MCF 10A (cell line): ENCODE measurements around the gene SNX11. TPM values are rescaled to one million over a fixed set of nuclear protein-coding genes. Genes with fewer than 3 reads are reported as not detected.

Experiments
- BruUV-seq: library from RNA; stranded (reverse); fragments of 400-500 nt; replicated peaks from 2 replicates; lab custom pipeline; 2021; lab: Mats Ljungman, UMichigan
- CTCF ChIA-PET: fragments of 300-600 bp; sonication (Branson Sonifier 250); formaldehyde crosslinking; extraction: SDS; loops from one replicate; lab custom pipeline; 2021; ENCODE audit warnings: antibody characterized with exemption, inconsistent platforms; lab: Yijun Ruan, JAX
- POLR2A ChIA-PET: fragments of 300-600, 350-650 bp; sonication (Branson Sonifier 250); formaldehyde crosslinking; extraction: SDS; loops from one replicate; lab custom pipeline; 2020; ENCODE audit warnings: antibody characterized with exemption, inconsistent platforms; lab: Yijun Ruan, JAX
- DNase-seq: peaks from one replicate; pipeline ENCODE4 v3.0.0-alpha.2; 2018; ENCODE audit not compliant: unreplicated experiment
- H3K27ac Mint-ChIP-seq: one replicate; pipeline ENCODE4 v1.8.0; 2022; ENCODE audit warnings: mild to moderate bottlenecking, low read depth, mixed read lengths; ENCODE audit not compliant: unreplicated experiment
- H3K27me3 Mint-ChIP-seq: one replicate; pipeline ENCODE4 v1.8.0; 2022; ENCODE audit warnings: mixed read lengths; ENCODE audit not compliant: insufficient read depth, unreplicated experiment
- H3K36me3 Mint-ChIP-seq: one replicate; pipeline ENCODE4 v1.8.0; 2022; ENCODE audit warnings: mild to moderate bottlenecking, moderate library complexity, mixed read lengths; ENCODE audit not compliant: insufficient read depth, unreplicated experiment
- H3K4me1 Mint-ChIP-seq: one replicate; pipeline ENCODE4 v1.8.0; 2022; ENCODE audit warnings: mixed read lengths; ENCODE audit not compliant: insufficient read depth, unreplicated experiment
- H3K4me3 Mint-ChIP-seq: one replicate; pipeline ENCODE4 v1.8.0; 2022; ENCODE audit warnings: mild to moderate bottlenecking, moderate library complexity, mixed read lengths; ENCODE audit not compliant: unreplicated experiment
- H3K9me3 Mint-ChIP-seq: one replicate; pipeline ENCODE4 v1.8.0; 2022; ENCODE audit warnings: mixed read lengths; ENCODE audit not compliant: unreplicated experiment
- intact Hi-C: fragments of 100-400 bp; cut with micrococcal nuclease; formaldehyde crosslinking; loops from 2 replicates; pipeline ENCODE4 v1.14.1; 2022
- total RNA-seq: library from RNA; stranded (reverse); gene quantifications from 2 replicates; pipeline ENCODE4 v1.2.3, GENCODE V29; 2022
- TF ChIP-seq, protein P1 (sequence below): fragments of 200-600 bp; IDR thresholded peaks from one replicate; pipeline ENCODE4 v1.8.0; 2022; ENCODE audit warnings: antibody characterized with exemption, mild to moderate bottlenecking; ENCODE audit not compliant: unreplicated experiment

Gene SNX11
- total RNA-seq, 1 experiment from 2014 or later = 24.2 TPM

DNA sequence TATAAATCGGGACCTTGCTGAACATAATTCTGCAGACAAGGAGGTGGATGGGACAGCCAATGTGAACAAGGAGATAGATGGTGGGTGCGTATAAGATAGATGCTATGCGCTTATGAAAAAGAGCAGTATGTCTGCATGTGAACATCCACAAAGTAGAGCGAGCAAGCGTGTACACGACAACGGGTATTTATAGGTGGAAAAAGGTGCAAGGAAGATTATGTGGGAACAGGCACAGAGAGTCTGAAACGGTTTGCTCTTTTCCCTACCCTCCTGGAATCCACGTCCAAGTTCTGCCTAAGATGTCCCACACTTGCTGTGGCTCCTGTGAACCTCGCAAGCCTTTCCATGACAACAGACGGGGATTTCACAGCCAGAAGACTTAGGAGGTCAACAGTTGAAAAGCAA is 43.0 kb downstream of the SNX11 start:
- Mint-ChIP-seq H3K4me1 (no peaks in the 10 kb centered on the region), H3K9me3 (no peaks in the 10 kb centered on the region), H3K36me3 (no peaks in the 10 kb centered on the region), H3K27ac (no peak overlapping the region), H3K27me3 (peaks cover 79% of the 10 kb centered on the region), H3K4me3 (no peak overlapping the region)
- ChIA-PET CTCF (interaction anchor here (0.7 kb wide), 1 partner anchor 70 kb away, joined by 3 read pairs; no protein-coding TSS in a partner anchor), POLR2A (no interaction called here)
- intact Hi-C loops = no loop called here
- BruUV-seq = no TSS peak
- DNase-seq = no peak
- TF ChIP-seq, protein P1, sequence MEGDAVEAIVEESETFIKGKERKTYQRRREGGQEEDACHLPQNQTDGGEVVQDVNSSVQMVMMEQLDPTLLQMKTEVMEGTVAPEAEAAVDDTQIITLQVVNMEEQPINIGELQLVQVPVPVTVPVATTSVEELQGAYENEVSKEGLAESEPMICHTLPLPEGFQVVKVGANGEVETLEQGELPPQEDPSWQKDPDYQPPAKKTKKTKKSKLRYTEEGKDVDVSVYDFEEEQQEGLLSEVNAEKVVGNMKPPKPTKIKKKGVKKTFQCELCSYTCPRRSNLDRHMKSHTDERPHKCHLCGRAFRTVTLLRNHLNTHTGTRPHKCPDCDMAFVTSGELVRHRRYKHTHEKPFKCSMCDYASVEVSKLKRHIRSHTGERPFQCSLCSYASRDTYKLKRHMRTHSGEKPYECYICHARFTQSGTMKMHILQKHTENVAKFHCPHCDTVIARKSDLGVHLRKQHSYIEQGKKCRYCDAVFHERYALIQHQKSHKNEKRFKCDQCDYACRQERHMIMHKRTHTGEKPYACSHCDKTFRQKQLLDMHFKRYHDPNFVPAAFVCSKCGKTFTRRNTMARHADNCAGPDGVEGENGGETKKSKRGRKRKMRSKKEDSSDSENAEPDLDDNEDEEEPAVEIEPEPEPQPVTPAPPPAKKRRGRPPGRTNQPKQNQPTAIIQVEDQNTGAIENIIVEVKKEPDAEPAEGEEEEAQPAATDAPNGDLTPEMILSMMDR = no peak

DNA sequence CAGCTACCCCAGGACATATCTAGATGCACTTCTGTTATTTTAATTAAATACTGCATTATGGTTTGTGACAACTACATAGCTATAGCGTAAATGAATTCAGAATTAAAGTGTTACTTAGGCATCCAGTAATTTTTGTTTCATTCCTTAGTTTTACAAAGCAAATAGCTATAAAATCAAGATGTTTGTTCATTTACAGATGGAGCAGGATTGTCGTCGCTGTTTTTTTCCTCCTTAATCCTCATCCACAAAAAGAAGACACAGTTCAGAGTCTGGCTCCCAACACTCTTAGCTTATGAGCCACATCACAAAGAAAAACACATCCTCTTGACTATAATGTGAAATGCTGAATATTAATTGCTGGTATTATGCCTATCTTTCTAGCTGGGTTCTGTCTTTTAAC is 43.7 kb downstream of the SNX11 start:
- Mint-ChIP-seq H3K36me3 (no peaks in the 10 kb centered on the region), H3K4me3 (no peak overlapping the region), H3K4me1 (no peaks in the 10 kb centered on the region), H3K27ac (no peak overlapping the region), H3K27me3 (peaks cover 73% of the 10 kb centered on the region), H3K9me3 (no peaks in the 10 kb centered on the region)
- ChIA-PET CTCF (interaction anchor here (0.7 kb wide), 1 partner anchor 70 kb away, joined by 3 read pairs; no protein-coding TSS in a partner anchor), POLR2A (interaction anchor here (0.7 kb wide), 1 partner anchor 442 kb away, joined by 3 read pairs; no protein-coding TSS in a partner anchor)
- no TSS peak for BruUV-seq
- intact Hi-C loops = no loop called here
- DNase-seq = no peak
- TF ChIP-seq, protein P1 = no peak

DNA sequence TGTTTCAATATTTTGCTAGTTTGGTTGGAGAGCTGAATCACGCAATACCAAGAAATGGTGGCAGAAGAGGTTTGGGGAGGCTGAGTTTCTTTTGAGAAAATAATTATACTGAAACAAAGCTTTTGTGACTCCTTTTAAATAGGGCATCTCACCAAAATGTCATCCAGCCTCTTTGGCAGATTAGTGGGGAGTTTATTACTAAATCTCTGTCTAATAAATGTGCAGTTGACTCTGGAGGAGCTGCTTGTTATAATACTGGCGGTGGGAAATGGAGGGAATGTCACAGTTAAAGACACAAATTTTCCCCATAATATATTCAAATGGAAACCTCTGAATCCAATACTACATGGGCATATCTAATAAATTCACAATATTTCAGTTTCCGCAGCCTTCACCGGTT is 44.7 kb downstream of the SNX11 start:
- BruUV-seq = no TSS peak

DNA sequence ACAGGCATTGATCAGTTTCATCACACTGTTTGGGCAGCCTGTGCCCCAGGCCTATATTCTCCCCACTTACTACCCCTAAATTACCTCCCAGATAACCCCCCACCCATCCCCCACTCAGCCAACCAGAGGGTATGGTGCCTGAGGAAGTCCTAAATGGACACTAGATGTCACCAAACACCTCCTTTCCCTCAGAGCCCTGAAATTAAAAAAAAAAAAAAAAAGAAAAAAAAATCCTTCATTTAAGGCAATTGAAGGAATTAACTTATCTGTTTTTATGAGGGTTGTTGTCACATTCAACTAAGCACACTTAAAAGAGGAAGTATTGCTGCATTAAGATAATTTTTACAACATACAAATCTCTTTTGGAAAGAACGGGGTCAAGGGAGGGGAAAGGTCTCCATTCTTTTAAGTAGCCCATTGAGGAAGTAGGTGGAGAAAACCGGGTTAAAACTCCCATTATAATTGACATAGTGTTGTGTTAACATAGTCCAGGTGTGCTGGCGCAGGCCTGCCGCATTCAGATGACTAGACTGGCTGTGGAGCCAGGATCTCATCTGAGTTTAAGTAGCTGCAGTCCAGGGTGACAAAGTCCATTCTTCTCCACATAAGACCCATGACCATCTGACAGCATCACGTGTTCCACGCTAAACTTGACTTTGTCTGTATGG is 46.3 kb downstream of the SNX11 start:
- intact Hi-C loops = loop anchor here (2.0 kb wide), 1 partner anchor 465 kb away; no protein-coding TSS in a partner anchor
- H3K27ac Mint-ChIP-seq = no peak overlapping the region
- BruUV-seq = no TSS peak
- H3K4me1 Mint-ChIP-seq = no peaks in the 10 kb centered on the region
- H3K36me3 Mint-ChIP-seq = no peaks in the 10 kb centered on the region
- peaks cover 53% of the 10 kb centered on the region for H3K27me3 Mint-ChIP-seq
- no peaks in the 10 kb centered on the region for H3K9me3 Mint-ChIP-seq
- CTCF ChIA-PET = interaction anchor here (0.6 to 1.5 kb wide), 8 partner anchors 13 to 439 kb away, joined by 3 to 7 read pairs (median 4); partner anchors contain the start of gene HOXB5
- POLR2A ChIA-PET = interaction anchor here (0.9 kb wide), 1 partner anchor 19 kb away, joined by 4 read pairs; no protein-coding TSS in a partner anchor
- TF ChIP-seq, protein P1 = peak; percentile 34
- DNase-seq = peak; percentile 47
- H3K4me3 Mint-ChIP-seq = no peak overlapping the region

More for the DNA sequence above, 44.7 kb downstream of the SNX11 start:
- H3K27ac Mint-ChIP-seq = no peak overlapping the region
- CTCF ChIA-PET = no interaction called here
- H3K4me3 Mint-ChIP-seq = no peak overlapping the region
- H3K27me3 Mint-ChIP-seq = peaks cover 69% of the 10 kb centered on the region
- POLR2A ChIA-PET = no interaction called here
- DNase-seq = no peak
- H3K36me3 Mint-ChIP-seq = no peaks in the 10 kb centered on the region
- no peaks in the 10 kb centered on the region for H3K4me1 Mint-ChIP-seq
- intact Hi-C loops = loop anchor here (2.0 kb wide), 1 partner anchor 467 kb away; no protein-coding TSS in a partner anchor
- no peaks in the 10 kb centered on the region for H3K9me3 Mint-ChIP-seq
- TF ChIP-seq, protein P1 = no peak
